ACC112 (cell line): ENCODE results near the gene ANK3.

Experiments used
- H2AFZ ChIP-seq: fragments of 200-600 bp; sonication (generic); one replicate; pipeline ENCODE4 v1.6.0; 2017; ENCODE audit warnings: antibody characterized with exemption, low read length; ENCODE audit not compliant: unreplicated experiment
- H3K27ac ChIP-seq: fragments of 200-600 bp; sonication (generic); 2 replicates; pipeline ENCODE4 v1.5.1; 2014; ENCODE audit warnings: low read depth, mild to moderate bottlenecking, antibody characterized with exemption, low read length, moderate library complexity
- H3K27me3 ChIP-seq: fragments of 200-600 bp; sonication (generic); 2 replicates; pipeline ENCODE4 v1.6.1; 2014; ENCODE audit warnings: mild to moderate bottlenecking, antibody characterized with exemption, low read length, moderate library complexity, mixed read lengths; ENCODE audit not compliant: insufficient read depth
- H3K36me3 ChIP-seq: fragments of 200-600 bp; sonication (generic); 2 replicates; pipeline ENCODE4 v1.6.1; 2016; ENCODE audit warnings: mild to moderate bottlenecking, antibody characterized with exemption, low read length, moderate library complexity, mixed read lengths; ENCODE audit not compliant: insufficient read depth
- H3K4me1 ChIP-seq: fragments of 200-600 bp; sonication (generic); one replicate; pipeline ENCODE4 v1.6.1; 2016; ENCODE audit warnings: low read length, mixed read lengths; ENCODE audit not compliant: insufficient read depth, unreplicated experiment, control insufficient read depth
- H3K4me3 ChIP-seq: fragments of 200-600 bp; sonication (generic); 2 replicates; pipeline ENCODE4 v1.5.1; 2014; ENCODE audit warnings: mild to moderate bottlenecking, low read depth, low read length
- H3K79me2 ChIP-seq: fragments of 200-600 bp; sonication (generic); one replicate; pipeline ENCODE4 v1.6.0; 2016; ENCODE audit warnings: low read length; ENCODE audit not compliant: control insufficient read depth, unreplicated experiment, insufficient read depth

The ANK3 gene

DNA sequence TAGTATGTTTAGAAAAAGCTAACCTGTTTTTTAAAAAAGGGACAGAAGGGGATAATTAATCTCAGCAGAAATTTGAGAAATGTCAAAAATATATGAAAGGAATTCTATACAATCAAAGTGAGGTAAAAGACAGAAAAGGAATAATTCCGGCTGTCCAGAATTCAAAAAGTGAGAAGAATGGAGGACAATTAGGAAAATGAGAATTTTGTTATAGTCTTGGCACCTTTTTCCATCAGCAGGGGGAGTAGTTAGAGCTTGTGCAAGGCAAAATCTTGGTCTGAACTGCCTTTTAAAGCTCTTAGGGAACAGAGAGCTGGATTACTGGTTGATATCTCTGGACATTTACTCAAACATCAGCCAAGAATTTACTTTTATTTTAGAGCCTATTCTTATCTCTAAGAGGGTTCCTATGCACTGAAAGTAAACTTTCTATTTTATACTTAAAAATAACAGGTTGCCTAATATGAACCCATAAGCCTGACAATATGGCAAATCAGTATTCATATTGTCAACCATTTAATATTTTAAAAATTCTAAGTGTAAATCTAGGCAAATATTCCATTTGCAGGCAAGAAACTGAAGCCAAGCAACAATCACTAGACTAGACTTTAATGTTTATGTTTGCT is 185.6 kb downstream of the ANK3 start:
- Histone ChIP-seq H3K4me3 (no peak overlapping the region), H3K27me3 (no peaks in the 10 kb centered on the region), H2AFZ (no peak overlapping the region), H3K27ac (no peak overlapping the region), H3K4me1 (peaks cover 6% of the 10 kb centered on the region), H3K36me3 (no peaks in the 10 kb centered on the region), H3K79me2 (no peaks in the 10 kb centered on the region)

GRCh38 chr10:60200682-60201053 is 189.0 kb downstream of the ANK3 start:
- Histone ChIP-seq H3K4me1 (no peaks in the 10 kb centered on the region), H3K4me3 (no peak overlapping the region), H3K27ac (no peak overlapping the region), H2AFZ (no peak overlapping the region), H3K27me3 (no peaks in the 10 kb centered on the region), H3K36me3 (no peaks in the 10 kb centered on the region), H3K79me2 (no peaks in the 10 kb centered on the region)

DNA sequence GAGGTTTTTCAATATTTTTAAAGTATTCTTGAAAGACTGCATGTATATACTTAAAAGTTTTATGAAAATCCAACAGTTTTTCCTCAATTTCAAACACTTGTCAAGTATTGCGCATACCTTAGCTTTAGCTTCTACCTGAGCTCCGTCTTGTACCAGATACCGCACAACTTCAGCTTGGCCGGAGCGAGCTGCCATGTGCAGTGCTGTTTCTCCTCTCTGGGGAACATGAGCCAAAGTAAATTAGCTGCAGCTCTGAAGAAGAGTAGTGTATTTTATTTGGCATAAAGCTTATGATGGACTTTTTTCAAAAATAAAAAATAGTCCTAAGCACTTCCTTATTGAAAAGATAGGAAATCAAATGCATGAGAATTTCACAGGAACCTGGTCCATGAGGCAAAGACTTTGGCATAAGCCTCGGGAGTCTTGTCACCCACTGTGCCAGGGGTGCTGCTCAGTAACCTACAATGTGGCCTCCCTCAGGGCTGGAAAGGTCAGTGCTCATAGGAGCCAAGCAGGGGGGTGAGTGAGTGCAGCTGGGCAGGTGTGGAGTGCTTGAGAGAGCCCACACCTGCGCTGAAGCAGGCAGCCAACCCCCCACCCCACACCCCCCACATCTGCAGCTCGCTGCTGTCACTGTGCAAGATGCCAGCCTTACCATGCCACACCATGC is 189.5 kb downstream of the ANK3 start:
- H3K4me3 ChIP-seq = no peak overlapping the region
- H3K4me1 ChIP-seq = no peaks in the 10 kb centered on the region
- H3K79me2 ChIP-seq = no peaks in the 10 kb centered on the region
- H3K27me3 ChIP-seq = no peaks in the 10 kb centered on the region
- no peaks in the 10 kb centered on the region for H3K36me3 ChIP-seq
- no peak overlapping the region for H2AFZ ChIP-seq
- no peak overlapping the region for H3K27ac ChIP-seq

DNA sequence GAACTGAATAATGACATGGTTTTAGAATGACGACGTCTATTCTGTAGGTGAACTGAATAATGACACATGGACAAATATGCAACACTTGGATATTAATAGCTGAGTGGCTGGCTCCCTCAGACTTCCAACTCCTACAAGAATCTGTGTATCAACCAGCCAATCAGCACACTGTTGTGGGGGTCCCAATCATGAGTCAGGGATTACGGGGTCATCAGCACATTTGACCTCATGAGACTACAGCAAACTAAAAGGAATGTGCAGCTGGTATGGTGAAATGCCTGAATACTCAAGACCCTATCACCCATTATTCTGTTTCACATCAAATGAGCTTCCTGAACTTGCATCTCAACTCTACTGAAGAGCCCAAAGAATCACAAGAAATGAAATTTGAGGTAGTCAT is 192.5 kb downstream of the ANK3 start:
- H3K4me1 ChIP-seq = no peaks in the 10 kb centered on the region
- H3K79me2 ChIP-seq = no peaks in the 10 kb centered on the region
- H3K27me3 ChIP-seq = no peaks in the 10 kb centered on the region
- no peak overlapping the region for H2AFZ ChIP-seq
- no peak overlapping the region for H3K27ac ChIP-seq
- no peaks in the 10 kb centered on the region for H3K36me3 ChIP-seq
- no peak overlapping the region for H3K4me3 ChIP-seq

GRCh38 chr10:60194421-60194820 is 195.3 kb downstream of the ANK3 start:
- H3K79me2 ChIP-seq = no peaks in the 10 kb centered on the region
- no peaks in the 10 kb centered on the region for H3K36me3 ChIP-seq
- H3K4me3 ChIP-seq = no peak overlapping the region
- H3K27me3 ChIP-seq = no peaks in the 10 kb centered on the region
- no peak overlapping the region for H2AFZ ChIP-seq
- H3K27ac ChIP-seq = no peak overlapping the region
- H3K4me1 ChIP-seq = no peaks in the 10 kb centered on the region

GRCh38 chr10:60192946-60193345 is 196.7 kb downstream of the ANK3 start:
- Histone ChIP-seq H3K4me1 (no peaks in the 10 kb centered on the region), H3K4me3 (no peak overlapping the region), H3K79me2 (no peaks in the 10 kb centered on the region)

GRCh38 chr10:60189861-60190475 is 199.7 kb downstream of the ANK3 start:
- H3K4me1 ChIP-seq = no peaks in the 10 kb centered on the region
- H3K79me2 ChIP-seq = no peaks in the 10 kb centered on the region
- H3K4me3 ChIP-seq = no peak overlapping the region
- no peak overlapping the region for H2AFZ ChIP-seq
- no peaks in the 10 kb centered on the region for H3K27me3 ChIP-seq
- no peaks in the 10 kb centered on the region for H3K36me3 ChIP-seq
- H3K27ac ChIP-seq = no peak overlapping the region

More at GRCh38 chr10:60192946-60193345, 196.7 kb downstream of the ANK3 start:
- Histone ChIP-seq H3K36me3 (no peaks in the 10 kb centered on the region), H3K27me3 (no peaks in the 10 kb centered on the region), H3K27ac (no peak overlapping the region), H2AFZ (no peak overlapping the region)

- no peak overlapping the region for H2AFZ ChIP-seq
- no peaks in the 10 kb centered on the region for H3K27me3 ChIP-seq
- H3K4me3 ChIP-seq = no peak overlapping the region
- no peaks in the 10 kb centered on the region for H3K36me3 ChIP-seq
- H3K79me2 ChIP-seq = no peaks in the 10 kb centered on the region
- H3K27ac ChIP-seq = no peak overlapping the region
- no peaks in the 10 kb centered on the region for H3K4me1 ChIP-seq
Observed at GRCh38 chr10:60188548-60188947, 201.1 kb downstream of the ANK3 start.

DNA sequence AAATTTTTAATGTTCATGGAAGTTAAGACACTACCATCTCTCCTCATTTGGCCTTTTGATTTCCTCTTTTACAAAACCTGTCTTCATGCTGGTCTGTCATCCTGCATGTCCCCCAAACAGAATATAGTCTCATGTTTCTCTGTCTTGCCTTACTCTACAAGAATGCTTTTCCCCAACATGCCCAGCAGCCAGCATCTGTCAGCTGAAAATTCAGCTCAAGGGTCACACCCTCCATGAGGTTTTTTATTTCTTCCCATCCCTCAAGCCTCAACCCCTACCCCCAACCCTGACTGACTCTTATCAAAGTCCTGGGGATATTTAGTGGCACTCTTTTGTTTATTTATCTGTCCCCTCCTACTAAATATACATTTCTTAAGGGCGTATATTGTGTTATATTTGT is 202.0 kb downstream of the ANK3 start:
- Histone ChIP-seq H2AFZ (no peak overlapping the region), H3K27me3 (no peaks in the 10 kb centered on the region), H3K79me2 (no peaks in the 10 kb centered on the region), H3K4me3 (no peak overlapping the region), H3K27ac (no peak overlapping the region), H3K36me3 (no peaks in the 10 kb centered on the region), H3K4me1 (peaks cover 5% of the 10 kb centered on the region)

GRCh38 chr10:60186315-60187071 is 203.2 kb downstream of the ANK3 start:
- Histone ChIP-seq H3K27ac (no peak overlapping the region), H2AFZ (no peak overlapping the region), H3K4me3 (no peak overlapping the region), H3K27me3 (no peaks in the 10 kb centered on the region), H3K79me2 (no peaks in the 10 kb centered on the region), H3K4me1 (peaks cover 11% of the 10 kb centered on the region), H3K36me3 (no peaks in the 10 kb centered on the region)
